GM18870 (cell line): ENCODE data around the gene HEXIM1.

Source experiments
- ATAC-seq: cut with Tn5 transposase; IDR thresholded peaks from one replicate; pipeline ENCODE4 v1.9.1; 2021; ENCODE audit warnings: moderate library complexity; ENCODE audit not compliant: unreplicated experiment

HEXIM1 gene

GRCh38 chr17:45145035-45145389, 3.3 kb upstream of the HEXIM1 start:
- ATAC-seq, result no peak

GRCh38 chr17:45146166-45146565, 2.1 kb upstream of the HEXIM1 start:
- no peak for ATAC-seq

- ATAC-seq, result no peak
These were observed 1.7 kb upstream of the HEXIM1 start for GRCh38 chr17:45146592-45146889.

- ATAC-seq, result no peak
These were observed 1.2 kb upstream of the HEXIM1 start for GRCh38 chr17:45146890-45147580.

- no peak for ATAC-seq
These were observed 593 bp upstream of the HEXIM1 start for GRCh38 chr17:45147581-45148182.

GRCh38 chr17:45149037-45149668, 878 bp downstream of the HEXIM1 start:
- no peak for ATAC-seq

- ATAC-seq, result no peak
These were observed 1.7 kb downstream of the HEXIM1 start for GRCh38 chr17:45149669-45150664.

GRCh38 chr17:45150911-45151809, 2.9 kb downstream of the HEXIM1 start:
- no peak for ATAC-seq

GRCh38 chr17:45155029-45155428, 6.8 kb downstream of the HEXIM1 start:
- no peak for ATAC-seq

- no peak for ATAC-seq
These were observed 7.2 kb downstream of the HEXIM1 start for GRCh38 chr17:45155483-45155882.

GRCh38 chr17:45156242-45156641, 8.0 kb downstream of the HEXIM1 start:
- ATAC-seq, result no peak

GRCh38 chr17:45160447-45161287, 12.4 kb downstream of the HEXIM1 start:
- peak; percentile 5 for ATAC-seq

- ATAC-seq, result peak; percentile 89
These were observed 13.2 kb downstream of the HEXIM1 start, which contains the start of gene HEXIM2 for GRCh38 chr17:45161288-45162024. HEXIM2 (plus strand) TSS chr17:45161875; CDS start chr17:45162794, 919 bp downstream.

- ATAC-seq, result no peak
These were observed 13.9 kb downstream of the HEXIM1 start for GRCh38 chr17:45162025-45162687.

- no peak for ATAC-seq
These were observed 16.5 kb downstream of the HEXIM1 start for GRCh38 chr17:45164734-45165269.

GRCh38 chr17:45168991-45169752, 20.9 kb downstream of the HEXIM1 start:
- ATAC-seq, result no peak

- ATAC-seq, result no peak
These were observed 22.1 kb downstream of the HEXIM1 start for GRCh38 chr17:45170280-45170930.
